ENCODE data around the gene RPP14.
"Not testable (repeated sequence)": the region's sequence is repeated elsewhere in the genome, so short reads cannot be mapped to it uniquely, and the experiment has no call there.

Gene RPP14

DNA sequence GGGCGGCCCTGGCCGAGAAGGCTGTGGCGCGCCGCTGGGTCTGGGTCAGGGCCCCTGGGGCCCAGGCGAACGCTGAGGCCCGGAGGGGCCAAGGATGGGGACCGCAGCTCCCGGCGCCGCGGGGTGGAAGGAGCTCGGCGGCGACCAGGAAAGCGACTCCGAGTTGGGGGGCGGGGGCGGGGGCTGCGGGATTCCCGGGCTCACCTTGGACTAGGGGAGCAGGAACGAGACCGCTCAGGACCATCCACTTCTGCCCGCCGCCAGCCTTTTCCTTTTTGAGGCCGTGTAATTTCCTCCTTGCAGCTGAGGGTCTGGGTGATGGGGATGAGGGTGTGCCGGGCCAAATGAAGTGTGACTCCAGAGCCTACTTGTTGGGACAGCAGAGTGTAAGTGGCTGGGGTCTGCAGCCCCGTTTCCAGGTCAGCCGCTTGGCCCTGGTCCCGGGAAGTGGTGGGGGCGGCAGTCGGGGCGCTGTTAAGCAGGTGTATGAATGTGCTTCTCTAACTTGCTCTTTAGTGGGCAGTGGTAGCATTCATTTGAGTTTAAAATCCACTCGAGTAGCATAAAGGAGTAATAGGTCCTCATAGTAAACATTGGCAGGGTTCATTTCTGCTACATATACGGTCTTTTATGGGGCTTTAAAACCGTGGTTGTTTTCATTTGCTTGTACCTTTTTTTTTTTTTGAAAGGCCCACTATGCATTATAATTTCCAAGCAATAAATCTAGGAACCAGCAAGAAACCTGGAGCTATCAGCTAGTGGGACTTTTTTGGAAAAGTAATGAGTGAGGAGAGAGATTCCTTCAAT is 27.4 kb downstream of the RPP14 start:
- DNase-seq, result no peak

DNA sequence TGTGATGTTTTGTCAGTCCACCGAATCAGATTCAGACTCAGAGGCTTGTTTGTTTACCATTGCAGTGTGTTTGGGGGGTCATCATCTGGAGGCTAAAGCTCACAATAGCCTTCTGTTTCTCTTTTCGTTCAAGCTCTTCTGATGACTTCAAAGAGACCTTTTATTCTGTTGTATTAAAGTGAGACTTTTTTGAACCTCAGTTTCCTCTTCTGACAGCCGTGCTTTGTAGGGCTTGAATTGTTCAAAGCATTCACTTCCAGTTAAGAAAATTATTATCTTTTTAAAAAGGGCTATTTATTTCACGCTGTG is 27.9 kb downstream of the RPP14 start:
- DNase-seq, result no peak

DNA sequence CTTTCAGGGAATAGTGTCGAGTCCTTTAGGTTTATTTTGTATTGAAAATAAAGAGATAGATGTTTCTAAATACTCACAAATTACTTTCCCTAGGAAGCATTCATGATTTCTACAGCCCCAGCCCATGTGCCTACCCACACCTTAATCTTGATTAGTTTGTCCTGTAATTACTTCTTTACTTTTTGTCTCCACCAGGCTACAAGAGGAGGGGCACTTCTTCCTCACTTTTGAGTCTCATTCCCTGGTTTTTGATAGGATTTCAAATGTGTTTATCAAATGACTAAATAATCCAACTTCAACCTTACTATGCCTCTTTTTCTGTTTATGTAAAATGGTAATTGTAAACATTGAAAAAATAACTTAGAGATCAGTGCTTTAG is 28.4 kb downstream of the RPP14 start:
- DNase-seq, result no peak

DNA sequence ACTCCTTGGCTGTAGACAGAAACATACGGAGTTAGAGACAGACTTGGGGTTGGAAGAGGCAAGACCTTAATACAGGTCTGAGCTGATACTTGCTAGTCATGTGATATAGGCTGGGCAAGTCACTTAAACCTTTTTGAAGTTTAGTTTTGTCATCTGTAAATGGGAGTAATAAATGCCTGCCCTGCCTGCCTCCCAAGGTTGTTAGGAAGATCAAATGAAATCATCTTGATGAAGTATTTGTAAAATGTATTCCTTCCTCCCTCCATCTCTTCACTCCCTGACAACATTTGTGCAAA is 29.6 kb downstream of the RPP14 start:
- no peak for DNase-seq

DNA sequence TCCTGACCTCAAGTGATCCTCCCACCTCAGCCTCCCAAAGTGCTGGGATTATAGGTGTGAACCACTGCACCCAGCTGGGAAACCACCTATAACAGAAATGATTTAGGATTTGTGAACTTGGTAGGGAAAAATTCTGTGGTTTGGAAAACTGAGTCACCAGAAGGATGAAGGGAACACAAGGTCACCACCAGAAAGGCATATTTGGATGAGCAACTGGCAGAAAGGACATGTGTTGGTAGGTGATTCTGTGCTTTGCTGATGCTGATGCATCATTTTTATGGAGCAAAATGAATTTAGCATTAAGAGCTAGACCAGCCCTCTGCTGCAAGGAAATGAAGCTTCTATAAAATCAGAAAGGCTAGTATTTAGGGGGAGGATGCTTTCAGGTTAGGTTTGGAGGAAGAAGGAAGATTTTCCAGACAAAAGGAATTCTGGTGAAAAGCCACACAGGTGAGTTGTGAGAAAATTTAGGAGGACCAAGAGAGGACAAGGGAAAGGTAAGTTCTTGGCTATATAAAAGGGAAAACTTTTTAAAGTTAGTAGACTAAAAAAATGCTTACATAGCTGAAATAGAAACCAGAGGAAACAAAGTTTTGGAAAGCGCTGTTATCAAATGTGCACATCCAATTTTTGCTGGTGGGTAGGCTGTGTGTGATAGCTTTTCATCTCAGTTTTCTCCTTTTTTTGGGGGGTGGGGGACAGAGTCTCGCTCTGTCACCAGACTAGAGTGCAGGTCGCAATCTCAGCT is 30.3 kb downstream of the RPP14 start:
- DNase-seq, result no peak

DNA sequence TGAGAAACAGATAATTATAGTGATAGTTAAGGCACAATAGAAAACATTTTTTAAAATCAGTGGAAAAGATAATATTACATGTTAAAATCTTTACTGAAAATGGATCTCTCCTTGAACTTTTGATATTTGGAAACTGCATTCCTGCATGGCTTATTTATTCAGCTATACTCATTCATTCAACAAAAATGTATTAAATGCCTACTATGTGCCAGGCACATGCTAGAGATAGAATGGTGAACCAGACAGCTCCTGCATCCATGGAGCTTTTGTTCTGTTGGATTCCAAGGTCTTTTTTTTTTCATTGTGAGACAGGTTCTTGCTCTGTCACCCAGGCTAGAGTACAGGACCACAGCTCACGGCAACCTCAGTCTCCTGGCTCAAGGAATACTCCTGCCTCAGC is 31.1 kb downstream of the RPP14 start:
- DNase-seq, result no peak

DNA sequence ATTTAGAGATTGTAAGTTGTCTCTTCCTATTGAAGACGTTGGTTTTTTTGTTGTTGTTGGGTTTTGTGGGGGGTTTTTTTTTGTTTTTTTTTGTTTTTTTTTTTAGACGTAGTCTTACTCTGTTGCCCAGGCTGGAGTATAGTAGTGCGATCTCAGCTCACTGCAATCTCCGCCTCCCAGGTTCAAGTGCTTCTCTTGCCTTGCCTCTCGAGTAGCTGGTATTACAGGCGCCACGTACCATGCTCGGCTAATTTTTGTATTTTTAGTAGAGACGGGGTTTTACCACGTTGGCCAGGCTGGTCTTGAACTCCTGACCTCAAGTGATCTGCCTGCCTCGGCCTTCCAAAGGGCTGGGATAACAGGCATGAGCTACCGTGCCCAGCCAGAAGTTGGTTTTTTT is 33.1 kb downstream of the RPP14 start:
- DNase-seq, result not testable (repeated sequence)

DNA sequence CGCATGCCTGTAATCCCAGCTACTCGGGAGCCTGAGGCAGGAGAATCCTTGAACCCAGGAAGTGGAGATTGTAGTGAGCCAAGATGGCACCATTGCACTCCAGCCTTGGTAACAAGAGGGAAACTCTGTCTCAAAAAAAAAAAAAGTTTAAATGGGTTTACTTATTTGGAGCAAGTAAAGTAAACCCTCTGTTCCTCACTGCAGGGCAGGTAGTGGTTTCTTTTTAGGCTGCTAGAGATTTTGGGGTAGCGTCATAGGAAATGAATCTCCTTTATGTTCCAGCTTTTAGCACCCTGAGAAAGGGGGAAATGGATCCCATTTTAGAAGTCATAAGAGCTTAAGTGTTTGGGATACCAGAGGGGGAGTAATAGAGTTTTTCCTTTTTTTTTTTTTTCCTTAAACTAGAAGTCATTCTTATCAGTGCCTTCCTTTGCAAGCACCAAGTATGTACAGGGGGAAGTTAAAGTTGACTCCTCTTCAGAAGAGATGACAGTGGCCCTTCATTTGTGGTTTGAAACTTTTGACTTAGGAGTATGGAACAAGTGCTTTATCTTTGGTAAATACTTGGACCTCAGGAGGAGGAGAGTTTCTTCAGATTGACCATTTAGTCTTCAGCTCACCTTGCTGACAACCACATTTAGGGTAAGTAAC is 34.7 kb downstream of the RPP14 start:
- no peak for DNase-seq

DNA sequence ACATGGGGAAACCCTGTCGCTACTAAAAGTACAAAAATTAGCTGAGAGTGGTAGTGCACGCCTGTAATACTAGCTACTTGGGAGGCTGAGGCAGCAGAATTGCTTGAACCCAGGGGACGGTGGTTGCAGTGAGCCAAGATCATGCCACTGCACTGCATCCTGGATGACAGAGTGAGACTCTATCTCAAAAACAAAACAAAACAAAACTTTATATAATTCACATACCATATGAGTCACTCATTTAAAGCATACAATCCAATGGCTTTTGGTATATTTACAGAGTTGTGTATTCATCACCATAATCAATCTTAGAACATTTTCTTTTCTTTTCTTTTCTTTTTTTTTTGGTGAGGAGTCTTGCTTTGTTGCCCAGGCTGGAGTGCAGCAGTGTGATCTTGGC is 35.3 kb downstream of the RPP14 start:
- no peak for DNase-seq

DNA sequence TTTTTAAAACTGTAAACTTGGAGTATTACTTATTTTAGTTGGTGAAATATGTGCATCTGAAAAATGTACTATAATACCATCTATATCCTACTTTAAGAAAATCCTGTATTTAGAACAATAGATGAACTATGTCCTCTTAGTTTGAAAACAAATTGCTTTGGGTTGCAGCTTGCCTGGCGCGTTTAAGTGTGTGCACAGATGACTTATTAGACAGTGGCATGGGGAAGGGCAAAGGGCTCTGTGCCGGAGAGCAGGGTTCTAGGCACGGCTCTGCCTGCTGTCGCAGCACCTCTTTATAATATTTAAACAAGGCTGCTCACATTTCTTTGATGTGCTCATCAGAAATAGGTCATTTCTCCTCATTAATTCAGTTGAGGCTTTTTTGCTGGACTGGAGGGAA is 36.6 kb downstream of the RPP14 start:
- no peak for DNase-seq

DNA sequence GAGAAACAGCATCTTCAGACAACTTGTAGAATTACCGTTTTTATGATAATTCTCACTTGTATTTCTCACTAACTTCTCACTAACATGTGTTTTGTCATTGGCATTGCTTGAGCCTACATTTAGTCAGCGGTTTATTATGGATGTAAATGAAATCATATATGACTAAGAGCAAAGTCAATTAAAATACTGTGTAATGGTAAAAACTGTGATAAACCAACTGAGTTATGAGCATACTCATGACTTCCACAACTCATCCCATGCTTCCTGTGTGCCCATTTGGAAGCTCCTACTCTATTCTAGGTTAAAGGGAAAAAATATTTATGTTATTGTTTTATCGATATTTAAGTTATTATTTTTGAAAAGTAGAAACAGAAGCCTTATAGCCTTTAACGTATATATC is 39.4 kb downstream of the RPP14 start:
- no peak for DNase-seq

DNA sequence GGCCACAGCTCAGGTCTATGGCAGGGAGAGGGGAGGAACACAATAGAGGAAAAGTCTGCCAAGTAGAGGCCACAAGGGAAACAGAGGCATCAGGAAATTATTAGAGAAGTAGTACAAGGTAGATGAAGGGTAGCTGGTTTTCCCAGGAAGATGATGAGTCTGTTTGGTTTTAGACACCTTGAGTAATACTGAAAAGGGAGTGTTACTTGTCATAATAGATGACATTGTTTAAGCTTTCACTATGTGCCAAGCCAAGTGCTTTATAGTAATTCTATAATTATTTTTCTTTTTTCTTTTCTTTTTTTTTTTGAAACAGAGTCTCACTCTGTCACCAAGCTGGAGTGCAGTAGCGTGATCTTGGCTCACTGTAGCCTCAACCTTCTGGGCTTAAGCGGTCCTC is 40.3 kb downstream of the RPP14 start:
- no peak for DNase-seq

DNA sequence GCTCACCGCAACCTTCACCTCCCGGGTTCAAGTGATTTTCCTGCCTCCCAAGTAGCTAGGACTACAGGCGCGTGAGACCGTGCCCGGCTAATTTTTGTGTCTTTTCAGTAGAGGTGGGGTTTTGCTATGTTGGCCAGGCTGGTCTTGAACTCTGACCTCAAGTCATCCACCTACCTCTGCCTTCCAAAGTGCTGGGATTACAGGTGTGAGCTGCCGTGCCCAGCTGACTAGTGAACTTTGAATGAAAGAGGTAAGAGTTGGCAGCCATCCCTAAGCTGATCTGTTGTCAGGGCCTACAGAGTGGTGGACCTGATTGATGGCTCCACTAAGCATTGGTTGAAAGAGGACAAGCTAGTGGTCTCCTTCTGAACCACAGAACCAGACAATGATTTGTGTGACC is 41.9 kb downstream of the RPP14 start:
- DNase-seq, result no peak

DNA sequence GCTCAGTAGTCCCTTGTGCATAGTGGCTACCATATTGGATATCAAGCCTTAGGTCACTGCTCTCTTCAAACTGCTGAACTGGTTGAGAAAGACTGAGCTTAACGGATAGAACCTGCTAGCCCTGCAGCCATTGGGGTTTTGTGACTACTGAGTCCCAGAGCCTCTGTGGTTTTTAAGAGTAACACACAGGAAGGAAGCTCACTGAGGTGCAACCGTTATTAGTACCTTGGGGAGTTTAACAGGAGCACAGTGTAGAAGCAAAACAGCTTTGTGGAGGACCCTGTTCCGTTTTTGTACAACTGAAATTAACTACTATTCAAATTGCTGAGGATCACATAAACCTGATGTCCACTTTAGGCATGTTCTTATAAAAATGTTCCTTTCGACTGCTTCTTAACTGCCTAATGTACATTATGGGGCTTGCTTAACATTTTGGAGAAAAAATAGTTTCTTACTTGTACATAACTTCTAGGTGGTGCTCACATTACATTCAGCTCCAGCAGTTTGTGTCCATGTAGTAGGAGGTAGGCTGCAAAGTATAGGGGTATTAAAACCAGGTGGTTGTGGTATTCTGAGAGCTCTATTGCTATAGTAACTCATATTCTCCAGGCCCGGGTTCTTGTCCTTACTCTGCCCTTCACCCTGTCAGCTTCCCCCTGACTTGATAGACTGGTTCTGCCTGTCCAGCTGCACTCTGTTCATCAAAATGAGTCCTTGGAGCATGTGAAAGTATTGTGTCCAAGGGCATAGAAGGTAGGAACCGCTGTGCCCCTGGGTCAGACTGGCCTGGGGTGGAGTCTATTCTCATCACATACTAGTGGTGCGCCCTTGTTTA is 44.0 kb downstream of the RPP14 start:
- no peak for DNase-seq

DNA sequence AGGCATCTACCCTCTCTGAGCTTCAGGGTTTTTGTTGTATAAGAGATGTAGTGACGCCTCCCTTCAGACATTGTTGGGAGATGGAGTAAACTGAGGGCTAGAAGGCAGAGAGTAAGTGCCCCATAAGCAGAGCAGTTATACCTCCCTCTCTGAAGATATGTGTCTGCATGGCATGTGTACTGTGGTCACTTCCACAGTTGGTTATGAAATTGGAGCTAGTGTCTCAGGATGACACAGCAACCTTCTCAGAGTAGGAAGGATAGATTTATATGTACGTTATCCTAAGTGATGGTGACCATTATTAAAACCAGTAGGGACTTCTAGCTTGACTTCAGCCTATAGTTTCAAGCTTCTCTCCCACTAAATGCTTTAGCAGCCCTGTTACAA is 44.6 kb downstream of the RPP14 start:
- no peak for DNase-seq

DNA sequence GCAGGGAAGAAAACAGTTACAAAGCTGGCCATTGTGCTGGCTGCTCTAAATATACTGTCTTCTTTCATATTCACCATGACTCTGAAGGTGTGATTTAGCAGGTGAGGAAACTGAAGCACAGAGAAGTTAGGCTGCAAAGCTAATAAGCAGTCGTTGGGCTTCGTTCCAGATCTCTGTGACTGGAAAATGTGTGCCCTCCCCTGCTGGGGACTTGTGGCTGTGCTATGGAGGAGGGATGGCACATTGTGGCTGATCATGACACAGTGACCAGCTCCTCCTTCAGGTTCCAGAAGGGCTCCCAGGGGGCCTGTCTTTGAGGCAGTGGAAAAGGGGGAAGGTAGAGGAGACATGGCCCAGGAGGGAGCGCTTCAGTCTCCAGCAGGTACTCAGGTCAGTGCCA is 45.9 kb downstream of the RPP14 start:
- no peak for DNase-seq

DNA sequence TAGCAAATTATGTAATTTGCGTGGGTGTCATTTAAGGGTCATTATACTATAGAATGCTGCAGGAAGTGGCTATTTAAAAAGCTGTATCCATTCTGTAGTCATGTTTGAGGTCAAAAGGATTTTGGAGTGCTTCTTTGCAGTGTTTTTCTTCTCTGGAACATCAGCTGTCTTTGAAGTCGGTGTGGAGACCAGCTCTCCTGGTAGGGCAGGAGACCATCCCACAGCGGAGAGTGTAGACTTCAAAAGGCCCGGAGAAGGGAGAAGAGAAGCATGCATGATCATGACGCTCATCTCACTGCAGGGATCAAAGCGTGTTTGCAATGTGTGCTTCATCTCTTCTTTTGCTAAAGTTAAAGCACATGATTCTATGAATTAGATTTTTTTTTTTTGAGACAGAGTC is 46.6 kb downstream of the RPP14 start:
- DNase-seq, result no peak

DNA sequence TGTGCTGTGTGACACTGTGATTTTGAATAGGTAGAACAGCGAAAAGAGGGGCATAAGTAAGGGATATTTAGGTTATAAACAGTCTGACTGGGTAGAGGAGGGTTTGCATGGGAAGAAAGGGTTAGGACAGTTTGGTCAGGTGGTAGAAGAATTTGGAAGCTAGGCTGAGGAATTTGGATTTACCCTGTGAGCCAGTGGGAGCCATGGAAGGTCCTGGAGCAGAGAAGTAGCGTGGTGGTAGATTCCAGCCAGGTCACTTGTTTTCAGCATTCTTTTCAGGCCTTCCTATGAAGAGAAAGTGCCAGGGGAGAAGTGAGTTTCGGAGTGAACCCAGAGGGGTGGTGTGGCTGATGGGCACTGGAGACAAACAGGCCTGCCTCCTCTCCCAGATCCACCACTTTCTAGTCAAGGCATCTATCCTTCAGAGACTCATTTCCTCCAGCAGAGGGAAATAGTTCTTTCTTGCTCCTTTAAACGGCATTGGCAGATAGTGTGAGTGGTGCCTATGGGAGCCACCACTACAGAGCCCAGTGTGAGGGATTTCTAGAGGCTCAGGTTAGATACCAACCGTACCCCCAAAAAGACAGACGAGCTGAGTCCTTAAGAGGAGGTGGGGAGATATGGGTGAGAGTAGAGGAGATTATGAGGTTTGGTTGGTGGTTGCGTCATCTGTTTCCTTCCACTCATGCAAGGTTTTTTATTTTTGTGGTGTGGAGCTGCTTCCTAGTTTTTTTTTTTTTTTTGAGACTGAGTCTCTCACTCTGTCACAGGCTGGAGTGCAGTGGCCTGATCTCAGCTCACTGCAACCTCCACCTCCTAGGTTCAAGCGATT is 47.9 kb downstream of the RPP14 start:
- DNase-seq, result no peak

DNA sequence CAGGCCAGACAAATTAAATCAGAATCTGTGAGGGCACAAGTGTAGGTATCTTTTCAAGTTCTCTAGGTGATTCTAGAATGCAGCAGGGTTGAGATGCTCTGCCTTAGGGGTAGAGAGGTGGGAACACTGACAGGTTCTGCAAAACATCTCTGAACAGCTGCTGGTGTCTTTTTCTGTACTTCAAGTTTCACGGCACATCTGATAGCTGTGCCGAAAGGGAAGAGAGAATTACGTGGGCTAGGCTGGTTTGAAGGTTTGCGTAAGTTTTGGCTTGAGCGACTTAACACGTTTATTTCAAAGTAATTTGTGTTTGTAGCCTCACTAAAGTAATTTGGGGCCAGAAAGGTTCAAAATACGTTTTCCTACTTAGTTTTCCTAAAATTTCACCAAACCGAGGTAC is 49.1 kb downstream of the RPP14 start:
- DNase-seq, result no peak

DNA sequence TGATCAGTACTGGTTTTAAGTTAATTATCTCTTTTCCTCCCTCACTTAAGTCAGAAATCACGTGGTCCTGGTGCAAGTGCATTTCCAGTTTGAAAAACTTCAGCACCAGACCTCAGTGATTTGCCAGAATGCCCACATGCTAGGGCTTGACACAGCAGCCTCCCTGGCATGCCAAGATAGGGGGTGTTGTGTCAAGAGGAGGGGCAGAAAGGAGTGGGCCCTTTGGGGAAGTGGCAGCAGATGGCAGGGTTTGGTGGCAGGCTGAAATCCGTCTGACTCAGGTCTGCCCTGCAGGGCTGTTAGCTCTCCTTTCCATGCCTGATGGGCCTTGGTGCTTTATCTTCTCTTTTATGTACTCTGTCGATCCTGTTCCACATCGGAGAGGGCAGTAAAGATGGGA is 50.0 kb downstream of the RPP14 start:
- DNase-seq, result no peak

DNA sequence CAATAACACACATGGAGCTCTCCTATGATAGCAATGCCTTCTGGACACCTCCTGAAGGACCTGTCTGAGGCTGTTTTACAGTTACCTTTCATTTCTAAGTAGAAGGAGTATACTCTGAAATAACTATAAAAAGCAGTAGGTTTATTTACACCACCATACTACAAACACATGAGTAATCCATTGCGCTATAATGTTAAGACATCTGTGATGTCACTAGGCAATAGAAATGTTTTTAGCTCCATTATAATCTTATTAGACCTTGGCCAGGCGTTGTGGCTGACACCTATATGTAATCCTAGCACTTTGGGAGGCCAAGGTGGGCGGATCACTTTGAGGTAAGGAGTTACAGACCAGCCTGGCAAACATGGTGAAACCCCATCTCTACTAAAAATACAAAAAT is 51.4 kb downstream of the RPP14 start:
- no peak for DNase-seq

DNA sequence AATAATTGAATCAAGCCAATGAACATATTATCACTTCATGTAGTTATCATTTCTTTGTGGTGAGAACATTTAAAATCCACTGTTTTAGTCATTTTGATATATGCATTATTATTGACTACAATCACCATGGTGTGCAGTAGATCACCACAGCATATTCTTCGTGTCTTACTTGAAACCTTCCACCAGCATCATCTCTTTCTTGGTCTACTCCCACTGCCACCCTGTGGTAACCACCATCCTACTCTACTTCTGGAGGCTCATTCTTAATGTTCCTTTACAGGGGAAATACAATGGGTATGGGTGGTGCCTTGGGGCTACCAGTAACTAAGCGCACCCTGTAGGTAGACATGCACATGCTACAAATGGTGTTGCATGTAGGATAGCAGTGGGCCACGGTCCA is 52.0 kb downstream of the RPP14 start:
- DNase-seq, result no peak

DNA sequence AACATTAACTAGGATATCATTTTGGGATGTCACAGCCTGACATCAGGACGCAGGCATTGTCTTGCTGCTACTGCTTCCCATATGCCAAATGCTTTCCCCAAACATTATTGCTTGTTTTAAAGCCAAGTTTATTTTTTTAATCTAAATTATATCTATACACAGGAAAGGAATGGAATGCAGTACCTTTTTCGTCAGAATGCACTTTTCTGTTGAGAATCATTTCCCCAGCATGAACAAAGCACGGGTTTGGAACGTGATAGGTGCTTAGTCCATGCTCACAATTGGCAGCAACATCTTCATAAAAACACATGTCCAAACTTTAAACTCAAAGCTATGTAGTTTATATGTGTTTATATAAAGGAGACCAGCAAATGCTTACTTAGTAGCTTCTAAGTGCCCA is 52.8 kb downstream of the RPP14 start:
- no peak for DNase-seq
